SK-N-SH (cell line): ENCODE results near the gene BIRC5.

Experiments used
- EZH2phosphoT487 ChIP-seq: fragments of 200-600 bp; sonication (generic); IDR thresholded peaks from 2 replicates; pipeline ENCODE4 v1.6.1; 2017; ENCODE audit warnings: low read depth, mixed run types, mild to moderate bottlenecking, antibody characterized with exemption, moderate library complexity, borderline replicate concordance
- JUND ChIP-seq: IDR thresholded peaks from 2 replicates; pipeline ENCODE4 v1.4.0; 2012
- POLR2AphosphoS5 ChIP-seq: IDR thresholded peaks from 2 replicates; pipeline ENCODE4 v1.6.1; 2012; ENCODE audit warnings: low read depth, low read length
- RAD21 ChIP-seq: IDR thresholded peaks from 2 replicates; pipeline ENCODE4 v1.6.1; 2012; ENCODE audit warnings: mild to moderate bottlenecking, low read length
- REST ChIP-seq: IDR thresholded peaks from 2 replicates; pipeline ENCODE4 v1.6.1; 2012; ENCODE audit warnings: mild to moderate bottlenecking, low read depth, low read length, moderate library complexity
- SMC3 ChIP-seq: IDR thresholded peaks from 2 replicates; pipeline ENCODE4 v1.6.1; 2012; ENCODE audit warnings: low read depth, low read length, improper control_type of control experiment
- TF ChIP-seq, protein P1 (sequence below): IDR thresholded peaks from 2 replicates; pipeline ENCODE4; 2012
- TF ChIP-seq, protein P2 (sequence below): fragments of 200-600 bp; sonication (generic); IDR thresholded peaks from 2 replicates; pipeline ENCODE4 v1.6.1; 2017; ENCODE audit warnings: antibody characterized with exemption, mild to moderate bottlenecking, moderate library complexity

DNA sequence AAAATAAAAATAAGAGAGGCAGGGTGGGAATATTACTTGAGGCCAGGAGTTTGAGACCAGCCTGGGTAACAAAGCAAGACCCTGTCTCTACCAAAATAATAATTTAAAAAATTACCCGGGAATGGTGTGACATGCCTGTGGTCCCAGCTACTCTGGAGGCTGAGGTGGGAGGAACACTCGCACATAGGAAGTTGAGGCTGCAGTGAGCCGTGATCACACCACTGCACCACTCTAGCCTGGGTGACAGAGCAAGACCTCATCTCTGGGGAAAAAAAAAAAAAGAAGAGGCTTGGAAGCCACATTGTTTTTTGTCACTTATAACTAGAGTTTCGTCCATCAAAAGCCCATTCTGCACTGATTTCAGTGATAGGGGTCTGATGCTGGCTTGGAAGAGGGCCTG lies 14.1 kb downstream of the BIRC5 start:
- no peak for TF ChIP-seq RAD21
- TF ChIP-seq, protein P1, sequence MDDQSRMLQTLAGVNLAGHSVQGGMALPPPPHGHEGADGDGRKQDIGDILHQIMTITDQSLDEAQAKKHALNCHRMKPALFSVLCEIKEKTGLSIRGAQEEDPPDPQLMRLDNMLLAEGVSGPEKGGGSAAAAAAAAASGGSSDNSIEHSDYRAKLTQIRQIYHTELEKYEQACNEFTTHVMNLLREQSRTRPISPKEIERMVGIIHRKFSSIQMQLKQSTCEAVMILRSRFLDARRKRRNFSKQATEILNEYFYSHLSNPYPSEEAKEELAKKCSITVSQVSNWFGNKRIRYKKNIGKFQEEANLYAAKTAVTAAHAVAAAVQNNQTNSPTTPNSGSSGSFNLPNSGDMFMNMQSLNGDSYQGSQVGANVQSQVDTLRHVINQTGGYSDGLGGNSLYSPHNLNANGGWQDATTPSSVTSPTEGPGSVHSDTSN = no peak
- TF ChIP-seq, protein P2, sequence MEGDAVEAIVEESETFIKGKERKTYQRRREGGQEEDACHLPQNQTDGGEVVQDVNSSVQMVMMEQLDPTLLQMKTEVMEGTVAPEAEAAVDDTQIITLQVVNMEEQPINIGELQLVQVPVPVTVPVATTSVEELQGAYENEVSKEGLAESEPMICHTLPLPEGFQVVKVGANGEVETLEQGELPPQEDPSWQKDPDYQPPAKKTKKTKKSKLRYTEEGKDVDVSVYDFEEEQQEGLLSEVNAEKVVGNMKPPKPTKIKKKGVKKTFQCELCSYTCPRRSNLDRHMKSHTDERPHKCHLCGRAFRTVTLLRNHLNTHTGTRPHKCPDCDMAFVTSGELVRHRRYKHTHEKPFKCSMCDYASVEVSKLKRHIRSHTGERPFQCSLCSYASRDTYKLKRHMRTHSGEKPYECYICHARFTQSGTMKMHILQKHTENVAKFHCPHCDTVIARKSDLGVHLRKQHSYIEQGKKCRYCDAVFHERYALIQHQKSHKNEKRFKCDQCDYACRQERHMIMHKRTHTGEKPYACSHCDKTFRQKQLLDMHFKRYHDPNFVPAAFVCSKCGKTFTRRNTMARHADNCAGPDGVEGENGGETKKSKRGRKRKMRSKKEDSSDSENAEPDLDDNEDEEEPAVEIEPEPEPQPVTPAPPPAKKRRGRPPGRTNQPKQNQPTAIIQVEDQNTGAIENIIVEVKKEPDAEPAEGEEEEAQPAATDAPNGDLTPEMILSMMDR = no peak
- TF ChIP-seq JUND = no peak
- TF ChIP-seq REST = no peak
- no peak for TF ChIP-seq EZH2phosphoT487
- no peak for TF ChIP-seq POLR2AphosphoS5
- TF ChIP-seq SMC3 = no peak
